GM23338 (cell line): ENCODE data around the gene ZNF821. TPM values are rescaled to one million over a fixed set of nuclear protein-coding genes. Genes with fewer than 3 reads are reported as not detected.
A peak's percentile ranks its signal among the peaks of the same experiment; 100 is the strongest.

Experiments
- ATAC-seq: fragments of 200-7000 bp; cut with Tn5 transposase; 3 replicates; pipeline ENCODE4 v1.9.1; 2020
- DNase-seq: peaks from one replicate; pipeline ENCODE4 v3.0.0-alpha.2; 2015; ENCODE audit warnings: low spot score
- H2AFZ ChIP-seq: fragments of 200-600 bp; sonication (generic); 2 replicates; pipeline ENCODE4 v1.8.0; 2016; ENCODE audit warnings: antibody characterized with exemption, mild to moderate bottlenecking, moderate library complexity
- H3F3A ChIP-seq: fragments of 200-600 bp; sonication (generic); replicated peaks from 2 replicates; pipeline ENCODE4 v1.8.0; 2017; ENCODE audit warnings: antibody characterized with exemption, mixed run types, low read depth
- H3K27ac ChIP-seq: fragments of 200-600 bp; sonication (generic); 2 replicates; pipeline ENCODE4 v1.6.1; 2016; ENCODE audit warnings: low read depth
- H3K27me3 ChIP-seq: fragments of 200-600 bp; sonication (generic); 2 replicates; pipeline ENCODE4 v1.8.0; 2016; ENCODE audit warnings: mild to moderate bottlenecking, mixed run types, moderate library complexity; ENCODE audit not compliant: insufficient read depth
- H3K36me3 ChIP-seq: fragments of 200-600 bp; sonication (generic); 2 replicates; pipeline ENCODE4 v1.8.0; 2016; ENCODE audit warnings: mild to moderate bottlenecking; ENCODE audit not compliant: insufficient read depth
- H3K4me1 ChIP-seq: fragments of 200-600 bp; sonication (generic); 2 replicates; pipeline ENCODE4 v1.8.0; 2016; ENCODE audit warnings: mild to moderate bottlenecking, moderate library complexity; ENCODE audit not compliant: insufficient read depth
- H3K4me2 ChIP-seq: fragments of 200-600 bp; sonication (generic); 2 replicates; pipeline ENCODE4 v1.7.1; 2017; ENCODE audit warnings: mixed run types
- H3K4me3 ChIP-seq: fragments of 200-600 bp; sonication (generic); 2 replicates; pipeline ENCODE4 v1.6.1; 2016; ENCODE audit warnings: mixed run types
- H3K79me2 ChIP-seq: fragments of 200-600 bp; sonication (generic); replicated peaks from 2 replicates; pipeline ENCODE4 v1.8.0; 2017; ENCODE audit warnings: mild to moderate bottlenecking; ENCODE audit not compliant: insufficient read depth
- H3K9me2 ChIP-seq: fragments of 200-600 bp; sonication (generic); 2 replicates; pipeline ENCODE4 v1.8.0; 2017; ENCODE audit not compliant: insufficient read depth
- H4K20me1 ChIP-seq: fragments of 200-600 bp; sonication (generic); replicated peaks from 2 replicates; pipeline ENCODE4 v1.8.0; 2017; ENCODE audit warnings: mild to moderate bottlenecking; ENCODE audit not compliant: insufficient read depth
- H3K27ac Mint-ChIP-seq: 2 replicates; pipeline ENCODE4 v1.8.0; 2020; ENCODE audit warnings: inconsistent platforms, mild to moderate bottlenecking, moderate library complexity, mixed read lengths
- H3K27me3 Mint-ChIP-seq: 3 replicates; pipeline ENCODE4 v1.8.0; 2022; ENCODE audit warnings: low read depth, mild to moderate bottlenecking, moderate library complexity, mixed read lengths, inconsistent platforms; ENCODE audit not compliant: insufficient read depth, poor library complexity
- H3K36me3 Mint-ChIP-seq: 3 replicates; pipeline ENCODE4 v1.8.0; 2021; ENCODE audit warnings: low read depth, mild to moderate bottlenecking, inconsistent platforms, moderate library complexity, mixed read lengths
- H3K4me1 Mint-ChIP-seq: 3 replicates; pipeline ENCODE4 v1.8.0; 2020; ENCODE audit warnings: mild to moderate bottlenecking, inconsistent platforms, mixed read lengths
- H3K4me3 Mint-ChIP-seq: 3 replicates; pipeline ENCODE4 v1.8.0; 2021; ENCODE audit warnings: moderate library complexity, mild to moderate bottlenecking, inconsistent platforms, mixed read lengths
- H3K9me3 Mint-ChIP-seq: 3 replicates; pipeline ENCODE4 v1.8.0; 2020; ENCODE audit warnings: moderate library complexity, mild to moderate bottlenecking, inconsistent platforms, mixed read lengths
- CREB1 ChIP-seq: fragments of 250-450 bp; sonication (Bioruptor Pico); IDR thresholded peaks from 2 replicates; pipeline ENCODE4 v1.5.0; 2020; ENCODE audit warnings: low read depth, mild to moderate bottlenecking, moderate library complexity
- EZH2 ChIP-seq: fragments of 200-600 bp; sonication (generic); IDR thresholded peaks from one replicate; pipeline ENCODE4 v1.8.0; 2017; ENCODE audit warnings: antibody characterized with exemption, mild to moderate bottlenecking, low read depth; ENCODE audit not compliant: unreplicated experiment
- NANOG ChIP-seq: IDR thresholded peaks from 2 replicates; pipeline ENCODE4 v1.6.1; 2016; ENCODE audit warnings: antibody characterized with exemption, borderline replicate concordance
- POLR2AphosphoS5 ChIP-seq: IDR thresholded peaks from 2 replicates; pipeline ENCODE4 v1.6.1; 2016; ENCODE audit warnings: antibody characterized with exemption, low read depth
- STAT1 ChIP-seq: IDR thresholded peaks from one replicate; pipeline ENCODE4 v1.6.1; 2016; ENCODE audit warnings: antibody characterized with exemption; ENCODE audit not compliant: unreplicated experiment
- ZNF331 ChIP-seq: fragments of 250-450 bp; sonication (Bioruptor Pico); IDR thresholded peaks from 2 replicates; pipeline ENCODE4 v1.5.0; 2020; ENCODE audit warnings: low read depth, mild to moderate bottlenecking, moderate library complexity
- polyA plus RNA-seq: library from polyadenylated mRNA; unstranded; fragments of >200 nt; fragmentation: Nextera tagmentation; extraction: Ambion mirVana; gene quantifications from 2 replicates; pipeline ENCODE4 v1.2.1, GENCODE V29; 2016
- total RNA-seq: library from RNA; depleted of rRNA; stranded (reverse); fragments of >200 nt; shearing (Covaris generic); gene quantifications from 2 replicates; pipeline ENCODE4 v1.2.3, GENCODE V29; 2014
- TF ChIP-seq, protein P1 (sequence below): IDR thresholded peaks from 2 replicates; pipeline ENCODE4 v1.6.1; 2016; ENCODE audit warnings: antibody characterized with exemption
- TF ChIP-seq, protein P2 (sequence below): fragments of 250-450 bp; sonication (Bioruptor Pico); IDR thresholded peaks from 2 replicates; pipeline ENCODE4 v1.5.0; 2020; ENCODE audit warnings: mild to moderate bottlenecking, moderate library complexity
- TF ChIP-seq, protein P3 (sequence below): IDR thresholded peaks from one replicate; pipeline ENCODE4 v1.6.1; 2018; ENCODE audit warnings: antibody characterized with exemption; ENCODE audit not compliant: unreplicated experiment

ZNF821 gene
- total and polyA plus RNA-seq, 2 experiments from 2014 or later, result 13.3 to 14.8 TPM

DNA sequence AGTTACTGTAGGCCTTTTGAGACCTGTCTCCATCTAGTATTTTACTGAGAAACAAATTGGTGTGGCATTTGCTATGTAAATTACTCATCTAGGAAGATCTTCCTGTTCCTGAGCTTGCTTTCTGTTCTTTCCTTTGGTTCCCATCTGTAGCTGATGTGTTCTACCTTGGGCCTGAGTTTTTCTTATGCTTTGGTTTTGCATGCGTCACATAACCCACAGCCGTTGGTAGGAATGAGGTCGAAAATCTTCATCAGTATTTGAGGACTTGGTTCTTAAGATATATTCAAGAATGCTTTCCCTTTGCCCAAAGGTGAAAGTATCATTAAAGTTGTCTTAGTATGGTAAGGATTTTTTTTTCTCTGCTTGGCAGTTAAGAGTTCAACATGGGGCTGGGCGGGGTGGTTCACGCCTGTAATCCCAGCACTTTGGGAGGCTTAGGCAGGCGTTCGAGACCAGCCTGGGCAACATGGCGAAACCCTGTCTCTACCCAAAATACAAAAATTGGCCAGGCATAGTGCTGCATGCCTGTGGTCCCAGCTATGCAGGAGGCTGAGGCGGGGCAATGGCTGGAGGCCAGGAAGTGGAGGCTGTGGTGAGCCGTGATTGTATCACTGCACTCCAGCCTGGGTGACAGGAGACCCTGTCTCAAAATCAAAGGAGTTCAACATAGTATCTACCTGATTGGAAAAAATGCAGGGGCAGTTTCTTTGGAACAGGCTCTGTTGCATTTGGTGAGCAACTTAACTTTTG is 40.1 kb upstream of the ZNF821 start (continued):
- no peak for TF ChIP-seq STAT1
- TF ChIP-seq CREB1, result no peak
- TF ChIP-seq, protein P1, sequence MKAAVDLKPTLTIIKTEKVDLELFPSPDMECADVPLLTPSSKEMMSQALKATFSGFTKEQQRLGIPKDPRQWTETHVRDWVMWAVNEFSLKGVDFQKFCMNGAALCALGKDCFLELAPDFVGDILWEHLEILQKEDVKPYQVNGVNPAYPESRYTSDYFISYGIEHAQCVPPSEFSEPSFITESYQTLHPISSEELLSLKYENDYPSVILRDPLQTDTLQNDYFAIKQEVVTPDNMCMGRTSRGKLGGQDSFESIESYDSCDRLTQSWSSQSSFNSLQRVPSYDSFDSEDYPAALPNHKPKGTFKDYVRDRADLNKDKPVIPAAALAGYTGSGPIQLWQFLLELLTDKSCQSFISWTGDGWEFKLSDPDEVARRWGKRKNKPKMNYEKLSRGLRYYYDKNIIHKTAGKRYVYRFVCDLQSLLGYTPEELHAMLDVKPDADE, result no peak

DNA sequence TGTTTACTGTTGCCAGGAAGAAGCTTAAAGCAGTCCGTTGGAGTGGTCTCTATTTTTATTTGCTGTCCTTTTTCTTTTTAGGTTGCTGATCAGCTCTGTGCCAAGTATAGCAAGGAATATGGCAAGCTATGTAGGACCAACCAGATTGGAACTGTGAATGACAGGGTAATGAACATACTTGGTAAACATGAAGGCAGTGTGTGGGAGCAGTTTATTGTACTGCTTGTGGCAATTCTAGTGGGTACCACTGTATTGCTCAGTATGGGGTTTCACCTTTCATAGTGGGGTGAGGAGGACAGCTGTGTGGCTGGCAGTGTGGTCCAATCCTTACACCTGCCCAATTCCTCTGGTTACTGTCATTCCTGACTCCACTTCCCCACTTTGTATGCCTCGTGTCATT is 36.7 kb upstream of the ZNF821 start:
- Histone ChIP-seq H3F3A (peaks cover 6% of the 10 kb centered on the region; the same call in 1 of the 2 replicates), H3K36me3 (peaks cover 100% of the 10 kb centered on the region), H3K4me1 (no peaks in the 10 kb centered on the region), H3K27me3 (no peaks in the 10 kb centered on the region), H3K4me3 (no peak overlapping the region), H4K20me1 (peaks cover 62% of the 10 kb centered on the region), H3K4me2 (no peak overlapping the region), H3K9me2 (no peaks in the 10 kb centered on the region), H3K27ac (no peak overlapping the region), H3K79me2 (peaks cover 67% of the 10 kb centered on the region), H2AFZ (no peak overlapping the region)
- Mint-ChIP-seq H3K4me3 (no peak overlapping the region), H3K27me3 (peaks cover 3% of the 10 kb centered on the region), H3K9me3 (no peaks in the 10 kb centered on the region), H3K36me3 (peaks cover 100% of the 10 kb centered on the region), H3K27ac (no peak overlapping the region), H3K4me1 (no peaks in the 10 kb centered on the region)
- no peak for DNase-seq
- TF ChIP-seq POLR2AphosphoS5 (no peak), ZNF331 (no peak), EZH2 (no peak)
- ATAC-seq, result no peak

DNA sequence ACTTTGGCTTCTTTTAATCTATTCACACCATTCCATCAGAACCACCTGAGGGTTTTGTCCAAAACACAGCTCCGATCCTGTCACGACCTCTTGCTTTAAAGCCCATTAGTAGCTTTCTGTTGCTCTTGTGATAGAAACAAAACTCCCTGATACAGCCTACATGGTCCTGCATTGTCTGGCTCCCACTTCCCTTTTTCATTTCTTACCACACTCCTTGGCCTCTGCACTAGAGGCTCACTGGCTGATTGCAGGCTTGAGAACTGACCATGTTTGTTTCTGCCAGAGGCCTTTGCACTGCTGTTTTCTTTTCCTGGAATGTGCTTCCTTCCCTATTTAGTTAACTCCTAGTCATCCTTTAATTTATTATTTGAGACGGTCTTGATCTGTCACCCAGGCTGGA is 35.1 kb upstream of the ZNF821 start:
- Histone ChIP-seq H2AFZ (no peak overlapping the region), H3K4me3 (no peak overlapping the region), H3K36me3 (peaks cover 89% of the 10 kb centered on the region), H3K9me2 (no peaks in the 10 kb centered on the region), H3K4me1 (no peaks in the 10 kb centered on the region), H3K27ac (peak overlapping the region; percentile 69; the same call in 1 of the 2 replicates), H4K20me1 (peaks cover 75% of the 10 kb centered on the region), H3F3A (peaks cover 6% of the 10 kb centered on the region; the same call in 1 of the 2 replicates), H3K27me3 (no peaks in the 10 kb centered on the region), H3K79me2 (peaks cover 82% of the 10 kb centered on the region), H3K4me2 (no peak overlapping the region)
- Mint-ChIP-seq H3K36me3 (peaks cover 90% of the 10 kb centered on the region), H3K4me1 (no peaks in the 10 kb centered on the region), H3K9me3 (no peaks in the 10 kb centered on the region), H3K27me3 (peaks cover 3% of the 10 kb centered on the region), H3K4me3 (no peak overlapping the region), H3K27ac (no peak overlapping the region)
- ATAC-seq (no peak), DNase-seq (no peak)
- no peak for TF ChIP-seq NANOG
- TF ChIP-seq EZH2, result no peak
- TF ChIP-seq, protein P2, sequence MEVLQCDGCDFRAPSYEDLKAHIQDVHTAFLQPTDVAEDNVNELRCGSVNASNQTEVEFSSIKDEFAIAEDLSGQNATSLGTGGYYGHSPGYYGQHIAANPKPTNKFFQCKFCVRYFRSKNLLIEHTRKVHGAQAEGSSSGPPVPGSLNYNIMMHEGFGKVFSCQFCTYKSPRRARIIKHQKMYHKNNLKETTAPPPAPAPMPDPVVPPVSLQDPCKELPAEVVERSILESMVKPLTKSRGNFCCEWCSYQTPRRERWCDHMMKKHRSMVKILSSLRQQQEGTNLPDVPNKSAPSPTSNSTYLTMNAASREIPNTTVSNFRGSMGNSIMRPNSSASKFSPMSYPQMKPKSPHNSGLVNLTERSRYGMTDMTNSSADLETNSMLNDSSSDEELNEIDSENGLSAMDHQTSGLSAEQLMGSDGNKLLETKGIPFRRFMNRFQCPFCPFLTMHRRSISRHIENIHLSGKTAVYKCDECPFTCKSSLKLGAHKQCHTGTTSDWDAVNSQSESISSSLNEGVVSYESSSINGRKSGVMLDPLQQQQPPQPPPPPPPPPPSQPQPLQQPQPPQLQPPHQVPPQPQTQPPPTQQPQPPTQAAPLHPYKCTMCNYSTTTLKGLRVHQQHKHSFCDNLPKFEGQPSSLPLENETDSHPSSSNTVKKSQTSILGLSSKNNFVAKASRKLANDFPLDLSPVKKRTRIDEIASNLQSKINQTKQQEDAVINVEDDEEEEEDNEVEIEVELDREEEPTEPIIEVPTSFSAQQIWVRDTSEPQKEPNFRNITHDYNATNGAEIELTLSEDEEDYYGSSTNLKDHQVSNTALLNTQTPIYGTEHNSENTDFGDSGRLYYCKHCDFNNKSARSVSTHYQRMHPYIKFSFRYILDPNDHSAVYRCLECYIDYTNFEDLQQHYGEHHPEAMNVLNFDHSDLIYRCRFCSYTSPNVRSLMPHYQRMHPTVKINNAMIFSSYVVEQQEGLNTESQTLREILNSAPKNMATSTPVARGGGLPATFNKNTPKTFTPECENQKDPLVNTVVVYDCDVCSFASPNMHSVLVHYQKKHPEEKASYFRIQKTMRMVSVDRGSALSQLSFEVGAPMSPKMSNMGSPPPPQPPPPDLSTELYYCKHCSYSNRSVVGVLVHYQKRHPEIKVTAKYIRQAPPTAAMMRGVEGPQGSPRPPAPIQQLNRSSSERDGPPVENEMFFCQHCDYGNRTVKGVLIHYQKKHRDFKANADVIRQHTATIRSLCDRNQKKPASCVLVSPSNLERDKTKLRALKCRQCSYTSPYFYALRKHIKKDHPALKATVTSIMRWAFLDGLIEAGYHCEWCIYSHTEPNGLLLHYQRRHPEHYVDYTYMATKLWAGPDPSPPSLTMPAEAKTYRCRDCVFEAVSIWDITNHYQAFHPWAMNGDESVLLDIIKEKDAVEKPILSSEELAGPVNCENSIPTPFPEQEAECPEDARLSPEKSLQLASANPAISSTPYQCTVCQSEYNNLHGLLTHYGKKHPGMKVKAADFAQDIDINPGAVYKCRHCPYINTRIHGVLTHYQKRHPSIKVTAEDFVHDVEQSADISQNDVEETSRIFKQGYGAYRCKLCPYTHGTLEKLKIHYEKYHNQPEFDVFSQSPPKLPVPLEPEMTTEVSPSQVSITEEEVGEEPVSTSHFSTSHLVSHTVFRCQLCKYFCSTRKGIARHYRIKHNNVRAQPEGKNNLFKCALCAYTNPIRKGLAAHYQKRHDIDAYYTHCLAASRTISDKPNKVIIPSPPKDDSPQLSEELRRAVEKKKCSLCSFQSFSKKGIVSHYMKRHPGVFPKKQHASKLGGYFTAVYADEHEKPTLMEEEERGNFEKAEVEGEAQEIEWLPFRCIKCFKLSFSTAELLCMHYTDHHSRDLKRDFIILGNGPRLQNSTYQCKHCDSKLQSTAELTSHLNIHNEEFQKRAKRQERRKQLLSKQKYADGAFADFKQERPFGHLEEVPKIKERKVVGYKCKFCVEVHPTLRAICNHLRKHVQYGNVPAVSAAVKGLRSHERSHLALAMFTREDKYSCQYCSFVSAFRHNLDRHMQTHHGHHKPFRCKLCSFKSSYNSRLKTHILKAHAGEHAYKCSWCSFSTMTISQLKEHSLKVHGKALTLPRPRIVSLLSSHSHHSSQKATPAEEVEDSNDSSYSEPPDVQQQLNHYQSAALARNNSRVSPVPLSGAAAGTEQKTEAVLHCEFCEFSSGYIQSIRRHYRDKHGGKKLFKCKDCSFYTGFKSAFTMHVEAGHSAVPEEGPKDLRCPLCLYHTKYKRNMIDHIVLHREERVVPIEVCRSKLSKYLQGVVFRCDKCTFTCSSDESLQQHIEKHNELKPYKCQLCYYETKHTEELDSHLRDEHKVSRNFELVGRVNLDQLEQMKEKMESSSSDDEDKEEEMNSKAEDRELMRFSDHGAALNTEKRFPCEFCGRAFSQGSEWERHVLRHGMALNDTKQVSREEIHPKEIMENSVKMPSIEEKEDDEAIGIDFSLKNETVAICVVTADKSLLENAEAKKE, result no peak
- no peak for TF ChIP-seq POLR2AphosphoS5
- TF ChIP-seq STAT1, result no peak
- TF ChIP-seq, protein P3, sequence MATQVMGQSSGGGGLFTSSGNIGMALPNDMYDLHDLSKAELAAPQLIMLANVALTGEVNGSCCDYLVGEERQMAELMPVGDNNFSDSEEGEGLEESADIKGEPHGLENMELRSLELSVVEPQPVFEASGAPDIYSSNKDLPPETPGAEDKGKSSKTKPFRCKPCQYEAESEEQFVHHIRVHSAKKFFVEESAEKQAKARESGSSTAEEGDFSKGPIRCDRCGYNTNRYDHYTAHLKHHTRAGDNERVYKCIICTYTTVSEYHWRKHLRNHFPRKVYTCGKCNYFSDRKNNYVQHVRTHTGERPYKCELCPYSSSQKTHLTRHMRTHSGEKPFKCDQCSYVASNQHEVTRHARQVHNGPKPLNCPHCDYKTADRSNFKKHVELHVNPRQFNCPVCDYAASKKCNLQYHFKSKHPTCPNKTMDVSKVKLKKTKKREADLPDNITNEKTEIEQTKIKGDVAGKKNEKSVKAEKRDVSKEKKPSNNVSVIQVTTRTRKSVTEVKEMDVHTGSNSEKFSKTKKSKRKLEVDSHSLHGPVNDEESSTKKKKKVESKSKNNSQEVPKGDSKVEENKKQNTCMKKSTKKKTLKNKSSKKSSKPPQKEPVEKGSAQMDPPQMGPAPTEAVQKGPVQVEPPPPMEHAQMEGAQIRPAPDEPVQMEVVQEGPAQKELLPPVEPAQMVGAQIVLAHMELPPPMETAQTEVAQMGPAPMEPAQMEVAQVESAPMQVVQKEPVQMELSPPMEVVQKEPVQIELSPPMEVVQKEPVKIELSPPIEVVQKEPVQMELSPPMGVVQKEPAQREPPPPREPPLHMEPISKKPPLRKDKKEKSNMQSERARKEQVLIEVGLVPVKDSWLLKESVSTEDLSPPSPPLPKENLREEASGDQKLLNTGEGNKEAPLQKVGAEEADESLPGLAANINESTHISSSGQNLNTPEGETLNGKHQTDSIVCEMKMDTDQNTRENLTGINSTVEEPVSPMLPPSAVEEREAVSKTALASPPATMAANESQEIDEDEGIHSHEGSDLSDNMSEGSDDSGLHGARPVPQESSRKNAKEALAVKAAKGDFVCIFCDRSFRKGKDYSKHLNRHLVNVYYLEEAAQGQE, result no peak
